AG09309 (cell line): ENCODE results near the gene ADAMTSL3.

Experiments used
- DNase-seq: peaks from one replicate; pipeline ENCODE4 v3.0.0-alpha.2; 2010; ENCODE audit warnings: low read depth
- H3K4me3 ChIP-seq: 2 replicates; pipeline ENCODE4 v1.5.1; 2011; ENCODE audit warnings: mild to moderate bottlenecking, low read depth, low read length, moderate library complexity; ENCODE audit not compliant: control insufficient read depth
- CTCF ChIP-seq: IDR thresholded peaks from 2 replicates; pipeline ENCODE4 v1.5.1; 2011; ENCODE audit warnings: mild to moderate bottlenecking, low read depth, low read length, inconsistent platforms; ENCODE audit not compliant: insufficient read depth, control insufficient read depth; ENCODE audit errors: missing control alignments

The ADAMTSL3 gene

GRCh38 chr15:83855956-83856355, 202.0 kb downstream of the ADAMTSL3 start:
- no peak overlapping the region for H3K4me3 ChIP-seq
- TF ChIP-seq CTCF = no peak
- no peak for DNase-seq

- no peak for DNase-seq
Measured at GRCh38 chr15:83858820-83859505, 205.0 kb downstream of the ADAMTSL3 start.

DNA sequence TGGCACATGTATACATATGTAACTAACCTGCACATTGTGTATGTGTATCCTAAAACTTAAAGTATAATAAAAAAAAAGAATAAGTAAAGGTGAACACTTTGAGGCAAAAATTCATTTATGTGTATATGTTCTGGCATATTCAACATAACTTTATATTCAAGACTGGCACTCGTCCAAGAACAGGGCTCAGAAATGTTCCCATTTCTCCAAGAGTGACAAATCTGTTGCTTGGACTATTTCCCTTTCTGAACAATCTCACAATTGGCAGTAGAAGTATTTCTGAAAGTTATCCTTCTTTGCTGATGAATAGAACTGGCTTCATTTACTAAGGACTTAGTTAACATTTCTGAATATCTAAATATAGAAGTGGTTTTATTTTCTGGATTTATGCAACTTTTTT, 212.8 kb downstream of the ADAMTSL3 start:
- no peak for DNase-seq
- H3K4me3 ChIP-seq = no peak overlapping the region
- TF ChIP-seq CTCF = no peak

More at GRCh38 chr15:83858820-83859505, 205.0 kb downstream of the ADAMTSL3 start:
- no peak for TF ChIP-seq CTCF
- no peak overlapping the region for H3K4me3 ChIP-seq

- no peak overlapping the region for H3K4me3 ChIP-seq
- TF ChIP-seq CTCF = no peak
- no peak for DNase-seq
Measured at GRCh38 chr15:83869341-83869740, 215.4 kb downstream of the ADAMTSL3 start.

GRCh38 chr15:83871808-83872559, 218.1 kb downstream of the ADAMTSL3 start:
- DNase-seq = peak; percentile 14
- H3K4me3 ChIP-seq = no peak overlapping the region
- no peak for TF ChIP-seq CTCF

- no peak for DNase-seq
- H3K4me3 ChIP-seq = no peak overlapping the region
- no peak for TF ChIP-seq CTCF
Measured at GRCh38 chr15:83873966-83874365, 220.0 kb downstream of the ADAMTSL3 start.
